ENCODE data around the gene MYOC.
"Not testable (repeated sequence)": the region's sequence is repeated elsewhere in the genome, so short reads cannot be mapped to it uniquely, and the experiment has no call there.

MYOC gene

GRCh38 chr1:171622152-171622462 lies 30.4 kb downstream of the MYOC start, which contains the start of gene MYOCOS:
Gene MYOCOS (plus strand): TSS chr1:171622243. CDS start chr1:171623884, 1,641 bp downstream.
- H3K4me3 ChIP-seq (ENCODE audit: low read depth, low read length), result no peak within 1 kb of the TSS
- no peak for TF ChIP-seq CTCF (IDR thresholded peaks at IDR 0.05; ENCODE audit: low read depth, low read length)

GRCh38 chr1:171616586-171616985 lies 35.9 kb downstream of the MYOC start:
- no peak for TF ChIP-seq CTCF (IDR thresholded peaks at IDR 0.05; ENCODE audit: low read depth, low read length)
- H3K4me3 ChIP-seq (ENCODE audit: low read depth, low read length), result no peak overlapping the region

GRCh38 chr1:171615122-171615906 lies 37.2 kb downstream of the MYOC start:
- H3K4me3 ChIP-seq (ENCODE audit: low read depth, low read length), result not testable (repeated sequence)

- H3K4me3 ChIP-seq (ENCODE audit: low read depth, low read length), result no peak overlapping the region
- TF ChIP-seq CTCF (IDR thresholded peaks at IDR 0.05; ENCODE audit: low read depth, low read length), result no peak
These were observed 39.2 kb downstream of the MYOC start for GRCh38 chr1:171613282-171613681.

- no peak for TF ChIP-seq CTCF (IDR thresholded peaks at IDR 0.05; ENCODE audit: low read depth, low read length)
- no peak overlapping the region for H3K4me3 ChIP-seq (ENCODE audit: low read depth, low read length)
These were observed 41.2 kb downstream of the MYOC start for GRCh38 chr1:171611306-171611705.

GRCh38 chr1:171610385-171610784 lies 42.1 kb downstream of the MYOC start:
- no peak overlapping the region for H3K4me3 ChIP-seq (ENCODE audit: low read depth, low read length)
- no peak for TF ChIP-seq CTCF (IDR thresholded peaks at IDR 0.05; ENCODE audit: low read depth, low read length)

GRCh38 chr1:171606402-171606941 lies 46.0 kb downstream of the MYOC start:
- TF ChIP-seq CTCF (IDR thresholded peaks at IDR 0.05; ENCODE audit: low read depth, low read length), result no peak
- H3K4me3 ChIP-seq (ENCODE audit: low read depth, low read length), result no peak overlapping the region

- H3K4me3 ChIP-seq (ENCODE audit: low read depth, low read length), result not testable (repeated sequence)
These were observed 49.4 kb downstream of the MYOC start for GRCh38 chr1:171603042-171603441.

All from WI38 (cell line).